Endothelial cell of umbilical vein (primary cell): ENCODE results near the gene UBTD1.

Experiments used
- CTCF ChIP-seq, 2 donors: IDR thresholded peaks; 1 replicate in 1 of 2; 2 replicates in 1 of 2; pipeline ENCODE4 v1.5.1; 2011; ENCODE audit warnings: low read length in 2 of 2, mild to moderate bottlenecking in 2 of 2, moderate library complexity in 2 of 2, control low read depth in 1 of 2, inconsistent platforms in 1 of 2, low read depth in 1 of 2; ENCODE audit not compliant: insufficient read depth in 1 of 2; ENCODE audit errors: extremely low read depth in 1 of 2
- FOS ChIP-seq: IDR thresholded peaks from 2 replicates; pipeline ENCODE4 v1.6.1; 2011; ENCODE audit warnings: mild to moderate bottlenecking, low read length, moderate library complexity, borderline replicate concordance; ENCODE audit not compliant: insufficient read depth
- POLR2A ChIP-seq: IDR thresholded peaks from 2 replicates; pipeline ENCODE4 v1.6.1; 2012; ENCODE audit warnings: low read depth, mild to moderate bottlenecking, control low read depth, low read length

- peak; percentile 30 for TF ChIP-seq FOS
- TF ChIP-seq POLR2A: no peak
- TF ChIP-seq CTCF (IDR thresholded peaks at IDR 0.05; ENCODE audit: extremely low read depth in 1 of 2, insufficient read depth in 1 of 2, low read depth in 1 of 2, low read length in 2 of 2): no peak
Observed at GRCh38 chr10:97597778-97598177, 99.1 kb downstream of the UBTD1 start.
